Activated CD4-positive, alpha-beta memory T cell treated with anti-CD3 and anti-CD28 coated beads, Interleukin-2, amount 10 ng/mL, durations not matched to agents 7 days and 5 days (primary cell): ENCODE measurements around the gene STIM2. TPM values are rescaled to one million over a fixed set of nuclear protein-coding genes. Genes with fewer than 3 reads are reported as not detected.

ENCODE experiments used
- CTCF ChIA-PET: fragments of 350-600 bp; sonication (Branson Sonifier 250); formaldehyde crosslinking; loops from one replicate; lab custom pipeline; 2021; ENCODE audit warnings: antibody characterized with exemption, inconsistent platforms; lab: Charles Lee
- POLR2A ChIA-PET: fragments of 350-600 bp; sonication (Branson Sonifier 250); formaldehyde crosslinking; loops from one replicate; lab custom pipeline; 2021; ENCODE audit warnings: antibody characterized with exemption; lab: Charles Lee
- DNase-seq: peaks from one replicate; pipeline ENCODE4 v3.0.0-alpha.2; 2020
- H3K27ac Mint-ChIP-seq: one replicate; pipeline ENCODE4 v1.8.0; 2021; ENCODE audit warnings: mild to moderate bottlenecking, mixed read lengths
- H3K27me3 Mint-ChIP-seq: one replicate; pipeline ENCODE4 v1.8.0; 2021; ENCODE audit warnings: mixed read lengths
- H3K36me3 Mint-ChIP-seq: one replicate; pipeline ENCODE4 v1.8.0; 2021; ENCODE audit warnings: low read depth, mixed read lengths
- H3K4me1 Mint-ChIP-seq: one replicate; pipeline ENCODE4 v1.8.0; 2021; ENCODE audit warnings: mixed read lengths
- H3K4me3 Mint-ChIP-seq: one replicate; pipeline ENCODE4 v1.8.0; 2021; ENCODE audit warnings: mild to moderate bottlenecking, mixed read lengths
- H3K9me3 Mint-ChIP-seq: one replicate; pipeline ENCODE4 v1.8.0; 2021; ENCODE audit warnings: mixed read lengths
- total RNA-seq, 2 experiments: library from RNA; stranded (reverse); gene quantifications; one replicate each; pipeline ENCODE4 v1.2.3, GENCODE V29; 2021

STIM2 gene
- total RNA-seq, 2 experiments from 2014 or later: 53.3 to 58.7 TPM

- CTCF ChIA-PET: interaction anchor here (0.5 to 1.6 kb wide), 3 partner anchors 17 to 54 kb away, joined by 3 to 5 read pairs (median 4); no protein-coding TSS in a partner anchor
- peaks cover 28% of the 10 kb centered on the region for H3K4me1 Mint-ChIP-seq
- H3K27ac Mint-ChIP-seq: no peak overlapping the region
- peaks cover 25% of the 10 kb centered on the region for H3K36me3 Mint-ChIP-seq
- POLR2A ChIA-PET: interaction anchor here (1.0 kb wide), 1 partner anchor 8 kb away, joined by 4 read pairs; no protein-coding TSS in a partner anchor
- no peak for DNase-seq
- no peaks in the 10 kb centered on the region for H3K9me3 Mint-ChIP-seq
- H3K27me3 Mint-ChIP-seq: no peaks in the 10 kb centered on the region
- no peak overlapping the region for H3K4me3 Mint-ChIP-seq
Measured at GRCh38 chr4:26916195-26916594, 55.6 kb downstream of the STIM2 start.

- H3K4me3 Mint-ChIP-seq: no peak overlapping the region
- ChIA-PET CTCF (no interaction called here), POLR2A (no interaction called here)
- peaks cover 16% of the 10 kb centered on the region for H3K36me3 Mint-ChIP-seq
- no peaks in the 10 kb centered on the region for H3K9me3 Mint-ChIP-seq
- no peak for DNase-seq
- no peak overlapping the region for H3K27ac Mint-ChIP-seq
- H3K27me3 Mint-ChIP-seq: no peaks in the 10 kb centered on the region
- peaks cover 2% of the 10 kb centered on the region for H3K4me1 Mint-ChIP-seq
Measured at GRCh38 chr4:26930964-26931363, 70.3 kb downstream of the STIM2 start.

DNA sequence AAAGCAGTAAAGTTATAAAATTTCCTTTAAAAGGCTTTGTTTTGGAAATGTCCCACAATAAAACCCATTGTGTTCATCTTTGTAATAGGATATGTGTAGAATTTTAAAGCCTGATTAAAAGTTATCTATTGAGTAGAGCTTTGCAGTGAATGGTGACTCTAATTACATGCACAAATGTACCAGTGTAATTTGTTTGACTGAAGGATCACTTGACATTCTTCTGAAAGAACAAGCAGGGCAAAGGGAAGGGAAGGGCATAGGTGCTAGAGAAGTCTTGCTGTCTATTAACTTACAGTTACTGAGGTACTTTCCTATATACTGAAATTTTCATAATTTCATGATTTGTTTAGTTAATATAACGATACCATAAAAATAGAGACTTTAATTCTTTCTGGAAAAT lies 70.8 kb downstream of the STIM2 start:
- Mint-ChIP-seq H3K4me3 (no peak overlapping the region), H3K36me3 (peaks cover 16% of the 10 kb centered on the region), H3K9me3 (no peaks in the 10 kb centered on the region), H3K4me1 (peaks cover 7% of the 10 kb centered on the region), H3K27me3 (no peaks in the 10 kb centered on the region), H3K27ac (no peak overlapping the region)
- ChIA-PET CTCF (no interaction called here), POLR2A (no interaction called here)
- DNase-seq: no peak

DNA sequence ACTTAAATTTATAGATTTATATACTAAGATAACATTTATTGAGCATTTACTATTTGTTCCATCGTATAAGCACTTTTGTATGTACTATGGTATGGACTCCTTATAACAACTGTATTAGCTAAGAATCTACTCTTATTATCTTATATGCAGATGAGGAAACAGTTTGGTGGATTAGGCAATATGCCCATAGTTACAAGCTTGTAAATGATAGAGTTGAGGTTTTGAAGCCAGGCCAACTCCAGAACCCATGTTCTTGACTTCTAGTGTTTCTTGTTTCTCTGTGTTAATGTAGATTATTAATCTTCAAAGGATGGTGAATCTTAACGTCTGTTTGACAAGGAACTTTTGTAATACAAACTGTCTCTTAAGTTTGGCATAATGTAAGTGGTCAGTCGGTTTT lies 71.3 kb downstream of the STIM2 start:
- Mint-ChIP-seq H3K9me3 (no peaks in the 10 kb centered on the region), H3K27me3 (no peaks in the 10 kb centered on the region), H3K27ac (no peak overlapping the region), H3K4me3 (no peak overlapping the region), H3K4me1 (peaks cover 8% of the 10 kb centered on the region), H3K36me3 (peaks cover 16% of the 10 kb centered on the region)
- ChIA-PET CTCF (no interaction called here), POLR2A (no interaction called here)
- DNase-seq: no peak

- H3K27me3 Mint-ChIP-seq: no peaks in the 10 kb centered on the region
- no peak overlapping the region for H3K4me3 Mint-ChIP-seq
- peaks cover 10% of the 10 kb centered on the region for H3K4me1 Mint-ChIP-seq
- no peak overlapping the region for H3K27ac Mint-ChIP-seq
- no peak for DNase-seq
- peaks cover 12% of the 10 kb centered on the region for H3K36me3 Mint-ChIP-seq
- POLR2A ChIA-PET: no interaction called here
- H3K9me3 Mint-ChIP-seq: no peaks in the 10 kb centered on the region
- CTCF ChIA-PET: no interaction called here
Measured at GRCh38 chr4:26935397-26935796, 74.8 kb downstream of the STIM2 start.

DNA sequence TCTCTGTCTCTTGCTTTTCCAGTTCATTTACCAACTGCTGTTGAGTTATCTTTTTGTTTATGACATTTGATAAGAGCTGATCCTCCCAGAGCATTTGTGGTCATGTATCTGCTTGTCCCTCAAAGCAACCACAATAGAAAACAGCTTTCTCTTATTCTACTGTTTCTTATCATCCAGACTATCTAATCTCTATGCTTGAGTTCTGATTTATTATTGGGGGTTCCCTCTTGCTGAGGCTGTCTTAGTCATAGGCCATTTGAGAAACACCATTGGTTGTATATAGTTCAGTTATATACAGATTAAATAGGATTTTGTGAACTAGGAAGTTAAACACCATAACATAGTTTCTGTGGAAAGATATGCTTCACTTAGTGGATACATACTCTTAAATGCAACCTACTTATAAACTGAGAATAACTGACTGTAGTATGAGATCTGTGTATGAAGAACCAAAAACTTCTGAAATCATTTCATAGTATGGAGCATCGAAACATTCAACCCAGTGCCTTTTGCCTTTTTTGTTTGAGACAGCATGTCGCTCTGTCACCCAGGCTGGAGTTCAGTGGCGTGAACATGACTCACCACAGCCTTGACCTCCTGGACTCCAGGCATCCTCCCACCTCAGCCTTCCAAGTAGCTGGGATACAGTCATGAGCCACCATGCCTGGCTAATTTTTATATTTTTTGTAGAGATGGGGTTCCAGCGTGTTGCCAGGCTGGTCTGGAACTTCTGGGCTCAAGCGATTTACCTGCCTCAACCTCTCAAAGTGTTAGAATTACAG lies 75.8 kb downstream of the STIM2 start:
- ChIA-PET CTCF (no interaction called here), POLR2A (no interaction called here)
- Mint-ChIP-seq H3K27me3 (no peaks in the 10 kb centered on the region), H3K27ac (no peak overlapping the region), H3K36me3 (peaks cover 12% of the 10 kb centered on the region), H3K4me1 (peaks cover 10% of the 10 kb centered on the region), H3K4me3 (no peak overlapping the region), H3K9me3 (no peaks in the 10 kb centered on the region)
- no peak for DNase-seq

GRCh38 chr4:26937139-26937538 lies 76.5 kb downstream of the STIM2 start:
- no peaks in the 10 kb centered on the region for H3K27me3 Mint-ChIP-seq
- POLR2A ChIA-PET: no interaction called here
- CTCF ChIA-PET: no interaction called here
- peaks cover 12% of the 10 kb centered on the region for H3K36me3 Mint-ChIP-seq
- H3K4me1 Mint-ChIP-seq: peaks cover 12% of the 10 kb centered on the region
- no peaks in the 10 kb centered on the region for H3K9me3 Mint-ChIP-seq
- no peak overlapping the region for H3K4me3 Mint-ChIP-seq
- DNase-seq: no peak
- no peak overlapping the region for H3K27ac Mint-ChIP-seq

GRCh38 chr4:26937567-26937966 lies 76.9 kb downstream of the STIM2 start:
- peaks cover 14% of the 10 kb centered on the region for H3K4me1 Mint-ChIP-seq
- POLR2A ChIA-PET: no interaction called here
- no peak overlapping the region for H3K4me3 Mint-ChIP-seq
- DNase-seq: no peak
- H3K27me3 Mint-ChIP-seq: no peaks in the 10 kb centered on the region
- H3K27ac Mint-ChIP-seq: no peak overlapping the region
- peaks cover 11% of the 10 kb centered on the region for H3K36me3 Mint-ChIP-seq
- H3K9me3 Mint-ChIP-seq: no peaks in the 10 kb centered on the region
- CTCF ChIA-PET: no interaction called here

DNA sequence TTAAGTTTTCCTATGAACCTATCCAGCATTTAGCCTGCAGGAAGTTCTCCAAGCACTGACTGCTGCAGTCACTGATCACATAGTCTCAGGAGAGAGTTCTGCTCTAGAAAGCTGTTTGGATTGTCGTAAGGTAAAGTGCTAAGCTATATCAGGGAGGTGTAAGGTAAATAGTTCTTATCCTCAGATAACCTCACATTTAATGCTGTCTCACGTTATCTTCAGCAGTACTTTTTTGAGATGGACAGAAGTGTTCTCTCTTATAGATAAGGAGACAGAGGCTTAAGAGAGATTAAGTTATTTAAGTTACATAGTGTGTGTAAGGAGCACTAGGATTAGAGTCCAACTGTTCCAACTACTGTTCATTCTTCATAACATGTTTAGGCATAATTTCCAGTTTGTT lies 77.9 kb downstream of the STIM2 start:
- POLR2A ChIA-PET: no interaction called here
- H3K36me3 Mint-ChIP-seq: peaks cover 7% of the 10 kb centered on the region
- H3K9me3 Mint-ChIP-seq: peaks cover 3% of the 10 kb centered on the region
- CTCF ChIA-PET: no interaction called here
- no peaks in the 10 kb centered on the region for H3K27me3 Mint-ChIP-seq
- H3K27ac Mint-ChIP-seq: no peak overlapping the region
- no peak overlapping the region for H3K4me3 Mint-ChIP-seq
- DNase-seq: no peak
- peaks cover 14% of the 10 kb centered on the region for H3K4me1 Mint-ChIP-seq

- H3K36me3 Mint-ChIP-seq: peaks cover 20% of the 10 kb centered on the region
- H3K27me3 Mint-ChIP-seq: no peaks in the 10 kb centered on the region
- peaks cover 12% of the 10 kb centered on the region for H3K9me3 Mint-ChIP-seq
- H3K27ac Mint-ChIP-seq: no peak overlapping the region
- ChIA-PET CTCF (no interaction called here), POLR2A (no interaction called here)
- H3K4me3 Mint-ChIP-seq: no peak overlapping the region
- DNase-seq: no peak
- peaks cover 10% of the 10 kb centered on the region for H3K4me1 Mint-ChIP-seq
Measured at GRCh38 chr4:26941951-26942350, 81.3 kb downstream of the STIM2 start.

DNA sequence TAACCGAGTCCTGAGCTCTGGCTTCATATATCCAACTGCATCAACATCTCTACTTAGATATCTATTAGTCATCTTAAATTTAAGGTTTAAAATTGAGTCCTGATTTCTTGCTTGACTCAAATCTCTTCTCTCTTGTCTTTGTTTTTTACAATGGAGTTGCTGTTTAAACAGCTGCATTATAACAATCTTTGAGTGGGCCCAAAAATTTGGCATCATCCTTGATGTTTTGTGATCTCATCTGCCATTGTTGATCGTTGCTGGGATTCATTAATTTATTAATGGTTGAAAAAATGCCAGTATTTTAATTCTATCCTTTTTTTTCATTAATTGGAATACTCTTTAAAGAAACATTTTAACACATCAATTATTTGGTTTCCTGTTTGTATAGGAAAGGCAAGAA lies 82.2 kb downstream of the STIM2 start:
- H3K4me1 Mint-ChIP-seq: peaks cover 10% of the 10 kb centered on the region
- no peaks in the 10 kb centered on the region for H3K27me3 Mint-ChIP-seq
- H3K4me3 Mint-ChIP-seq: no peak overlapping the region
- H3K36me3 Mint-ChIP-seq: peaks cover 21% of the 10 kb centered on the region
- DNase-seq: no peak
- POLR2A ChIA-PET: no interaction called here
- no peak overlapping the region for H3K27ac Mint-ChIP-seq
- CTCF ChIA-PET: no interaction called here
- H3K9me3 Mint-ChIP-seq: peaks cover 12% of the 10 kb centered on the region

DNA sequence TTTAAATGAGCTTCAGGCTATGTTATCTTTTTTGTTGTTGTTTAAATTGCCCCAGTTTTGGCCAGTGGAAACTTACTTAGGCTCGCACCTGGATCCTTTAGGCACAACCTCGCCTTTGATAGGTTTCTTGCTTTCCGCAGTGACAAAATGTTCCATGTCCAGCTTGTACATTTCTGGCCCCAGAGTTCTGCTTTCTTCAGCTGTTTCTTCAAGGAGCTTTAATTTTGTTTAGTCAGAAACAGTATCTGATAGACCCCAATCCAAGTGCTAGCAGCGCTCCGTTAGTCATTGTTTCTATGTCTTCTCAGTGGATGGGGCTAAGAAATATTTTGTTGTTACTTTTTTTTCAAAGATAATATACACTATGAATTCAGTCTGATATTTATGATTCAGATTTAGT lies 82.8 kb downstream of the STIM2 start:
- ChIA-PET POLR2A (no interaction called here), CTCF (no interaction called here)
- H3K27me3 Mint-ChIP-seq: no peaks in the 10 kb centered on the region
- H3K4me3 Mint-ChIP-seq: no peak overlapping the region
- peaks cover 10% of the 10 kb centered on the region for H3K4me1 Mint-ChIP-seq
- peaks cover 25% of the 10 kb centered on the region for H3K36me3 Mint-ChIP-seq
- no peak for DNase-seq
- no peak overlapping the region for H3K27ac Mint-ChIP-seq
- peaks cover 14% of the 10 kb centered on the region for H3K9me3 Mint-ChIP-seq

- no peak for DNase-seq
- peaks cover 9% of the 10 kb centered on the region for H3K4me1 Mint-ChIP-seq
- peaks cover 14% of the 10 kb centered on the region for H3K9me3 Mint-ChIP-seq
- H3K27me3 Mint-ChIP-seq: no peaks in the 10 kb centered on the region
- CTCF ChIA-PET: no interaction called here
- peaks cover 25% of the 10 kb centered on the region for H3K36me3 Mint-ChIP-seq
- H3K27ac Mint-ChIP-seq: no peak overlapping the region
- POLR2A ChIA-PET: no interaction called here
- no peak overlapping the region for H3K4me3 Mint-ChIP-seq
Measured at GRCh38 chr4:26945794-26946193, 85.2 kb downstream of the STIM2 start.

GRCh38 chr4:26947318-26947717 lies 86.7 kb downstream of the STIM2 start:
- Mint-ChIP-seq H3K4me3 (no peak overlapping the region), H3K27me3 (no peaks in the 10 kb centered on the region), H3K27ac (no peak overlapping the region), H3K9me3 (peaks cover 18% of the 10 kb centered on the region), H3K36me3 (peaks cover 29% of the 10 kb centered on the region), H3K4me1 (peaks cover 7% of the 10 kb centered on the region)
- DNase-seq: no peak
- POLR2A ChIA-PET: no interaction called here
- CTCF ChIA-PET: interaction anchor here (0.8 kb wide), 1 partner anchor 15 kb away, joined by 3 read pairs; no protein-coding TSS in a partner anchor
